ENCODE results near the gene CLEC16A. TPM values are rescaled to one million over a fixed set of nuclear protein-coding genes. Genes with fewer than 3 reads are reported as not detected.

The CLEC16A gene
- polyA plus RNA-seq, 3 donors: 3.4 to 12.0 (median 5.8) TPM

DNA sequence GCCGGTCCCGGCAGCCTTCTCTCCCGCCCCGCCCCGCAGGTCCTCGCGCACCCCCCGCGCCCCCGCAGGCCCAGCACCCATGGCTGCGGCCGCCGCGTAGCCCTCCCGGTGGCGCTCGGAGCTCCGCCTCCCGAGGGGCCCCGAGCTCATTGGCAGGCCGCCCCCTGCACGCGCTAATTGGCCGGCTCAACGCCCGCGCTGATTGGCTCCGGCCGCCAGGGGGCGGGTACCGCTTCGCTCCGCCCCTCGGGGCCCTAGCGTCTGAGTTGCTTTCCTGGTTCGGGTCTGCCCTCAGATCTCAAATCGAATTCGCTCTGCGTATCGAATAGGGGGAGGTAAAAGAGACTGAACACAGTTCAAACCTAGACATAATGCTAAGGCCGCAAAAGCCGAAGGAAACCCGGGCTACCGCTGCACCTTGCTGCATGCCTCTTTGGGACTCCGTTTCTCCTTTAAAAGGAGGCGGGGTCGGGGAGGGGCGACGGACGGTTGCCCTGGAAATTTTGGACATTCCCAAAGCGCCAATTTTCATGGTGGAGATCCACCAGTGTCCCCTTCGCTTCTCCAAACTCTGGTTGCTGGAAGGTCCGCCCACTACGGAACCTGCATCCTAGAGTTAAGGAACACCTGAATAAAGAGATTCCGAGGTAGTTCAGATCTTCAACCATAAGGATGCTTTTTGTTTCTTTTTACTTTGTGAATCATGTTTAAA, 1.9 kb upstream of the CLEC16A start, which contains the start of gene DEXI:
TSS of gene DEXI (minus strand) at position 117 of the 712 bp plus-strand sequence. CDS start 463 bp downstream, outside the sequence.
- peaks cover 53% of the 10 kb centered on the region for H3K79me2 ChIP-seq (ENCODE audit: insufficient read depth, low read length)

DNA sequence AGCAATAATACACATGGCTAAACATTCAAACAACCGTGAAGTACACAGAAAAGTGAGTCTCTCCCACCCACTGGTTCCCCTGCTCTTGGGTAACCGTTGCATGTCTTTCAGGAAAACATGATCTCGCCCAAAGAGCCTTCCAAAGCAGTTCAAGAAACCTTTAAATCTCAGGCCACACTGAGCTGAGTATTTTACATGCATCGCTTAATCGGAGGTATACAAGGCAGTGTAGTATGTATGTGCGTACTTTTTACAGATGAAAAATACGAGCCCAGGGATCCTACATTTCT, 1.4 kb upstream of the CLEC16A start:
- H3K9ac ChIP-seq (ENCODE audit: insufficient read depth, low read length, poor library complexity, severe bottlenecking): no peak overlapping the region
- H3K79me2 ChIP-seq (ENCODE audit: insufficient read depth, low read length): peaks cover 52% of the 10 kb centered on the region
- H2AFZ ChIP-seq (ENCODE audit: insufficient read depth, low read depth, low read length, poor library complexity, severe bottlenecking): no peak overlapping the region
- H3K27ac ChIP-seq (ENCODE audit: low read depth in 1 of 2, low read length in 2 of 2): no peak overlapping the region
- H3K4me1 Mint-ChIP-seq: peaks cover 68% of the 10 kb centered on the region
- peaks cover 3 to 7% (median 4%) of the 10 kb centered on the region in 3 donors for H3K27me3 Mint-ChIP-seq (ENCODE audit: low read depth in 3 of 3)
- TF ChIP-seq, protein P1, sequence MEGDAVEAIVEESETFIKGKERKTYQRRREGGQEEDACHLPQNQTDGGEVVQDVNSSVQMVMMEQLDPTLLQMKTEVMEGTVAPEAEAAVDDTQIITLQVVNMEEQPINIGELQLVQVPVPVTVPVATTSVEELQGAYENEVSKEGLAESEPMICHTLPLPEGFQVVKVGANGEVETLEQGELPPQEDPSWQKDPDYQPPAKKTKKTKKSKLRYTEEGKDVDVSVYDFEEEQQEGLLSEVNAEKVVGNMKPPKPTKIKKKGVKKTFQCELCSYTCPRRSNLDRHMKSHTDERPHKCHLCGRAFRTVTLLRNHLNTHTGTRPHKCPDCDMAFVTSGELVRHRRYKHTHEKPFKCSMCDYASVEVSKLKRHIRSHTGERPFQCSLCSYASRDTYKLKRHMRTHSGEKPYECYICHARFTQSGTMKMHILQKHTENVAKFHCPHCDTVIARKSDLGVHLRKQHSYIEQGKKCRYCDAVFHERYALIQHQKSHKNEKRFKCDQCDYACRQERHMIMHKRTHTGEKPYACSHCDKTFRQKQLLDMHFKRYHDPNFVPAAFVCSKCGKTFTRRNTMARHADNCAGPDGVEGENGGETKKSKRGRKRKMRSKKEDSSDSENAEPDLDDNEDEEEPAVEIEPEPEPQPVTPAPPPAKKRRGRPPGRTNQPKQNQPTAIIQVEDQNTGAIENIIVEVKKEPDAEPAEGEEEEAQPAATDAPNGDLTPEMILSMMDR (IDR thresholded peaks at IDR 0.05): no peak
- DNase-seq: no peak
- peaks cover 0 to 2% (median 0%) of the 10 kb centered on the region in 7 donors for H3K9me3 Mint-ChIP-seq
- peaks cover 3 to 10% of the 10 kb centered on the region in 2 donors for H3K36me3 Mint-ChIP-seq
- H3K4me3 ChIP-seq (replicated peaks in 1 of 3; ENCODE audit: low read depth in 2 of 3, low read length in 3 of 3): peak overlapping the region in 1 of 3 experiments; percentile 83
- peak overlapping the region; percentile 83 for H3K4me2 ChIP-seq (replicated peaks; ENCODE audit: extremely low read depth, low read length, poor library complexity, severe bottlenecking)
- H3K27ac Mint-ChIP-seq: no peak overlapping the region
- peaks cover 73% of the 10 kb centered on the region for H4K20me1 ChIP-seq (ENCODE audit: insufficient read depth, low read length)
- peak overlapping the region in 1 of 2 donors; percentile 72 for H3K4me3 Mint-ChIP-seq
- intact Hi-C loops (cut with micrococcal nuclease): loop anchor here (10.0 kb wide), 2 partner anchors 198 to 972 kb away; partner anchors contain the start of genes GSPT1 (in 1 of the 2) and NUBP1 (in 1 of the 2)
- peaks cover 60 to 72% of the 10 kb centered on the region in 2 donors for H3K4me1 ChIP-seq (ENCODE audit: control insufficient read depth in 1 of 2, insufficient read depth in 2 of 2, low read length in 2 of 2)
- H3K27me3 ChIP-seq (ENCODE audit: control insufficient read depth in 2 of 2, insufficient read depth in 2 of 2, low read length in 2 of 2): no peaks in the 10 kb centered on the region
- 85% methylated on average over 3 of the region's 7 CpGs for WGBS (ENCODE audit: insufficient coverage)
- H3K9me3 ChIP-seq (replicated peaks in 1 of 2; ENCODE audit: control insufficient read depth in 1 of 2, insufficient read depth in 1 of 2, low read length in 2 of 2): no peaks in the 10 kb centered on the region
- H3K36me3 ChIP-seq (replicated peaks in 1 of 2; ENCODE audit: control insufficient read depth in 1 of 2, insufficient read depth in 2 of 2, low read length in 2 of 2): no peaks in the 10 kb centered on the region

More for the DNA sequence above, 1.9 kb upstream of the CLEC16A start, which contains the start of gene DEXI:
- Histone ChIP-seq H3K4me2 (replicated peaks; ENCODE audit: extremely low read depth, low read length, poor library complexity, severe bottlenecking) (peak within 1 kb of the TSS; percentile 83), H3K4me1 (ENCODE audit: control insufficient read depth in 1 of 2, insufficient read depth in 2 of 2, low read length in 2 of 2) (peaks cover 65 to 77% of the 10 kb centered on the region in 2 donors), H3K9me3 (replicated peaks in 1 of 2; ENCODE audit: control insufficient read depth in 1 of 2, insufficient read depth in 1 of 2, low read length in 2 of 2) (no peaks in the 10 kb centered on the region), H2AFZ (ENCODE audit: insufficient read depth, low read depth, low read length, poor library complexity, severe bottlenecking) (peak within 1 kb of the TSS; percentile 70), H3K36me3 (replicated peaks in 1 of 2; ENCODE audit: control insufficient read depth in 1 of 2, insufficient read depth in 2 of 2, low read length in 2 of 2) (no peaks in the 10 kb centered on the region), H3K9ac (ENCODE audit: insufficient read depth, low read length, poor library complexity, severe bottlenecking) (peak within 1 kb of the TSS; percentile 54), H3K4me3 (replicated peaks in 1 of 3; ENCODE audit: low read depth in 2 of 3, low read length in 3 of 3) (peak within 1 kb of the TSS; percentile 44 to 83 (median 50)), H3K27ac (ENCODE audit: low read depth in 1 of 2, low read length in 2 of 2) (no peak within 1 kb of the TSS), H3K27me3 (ENCODE audit: control insufficient read depth in 2 of 2, insufficient read depth in 2 of 2, low read length in 2 of 2) (no peaks in the 10 kb centered on the region), H4K20me1 (ENCODE audit: insufficient read depth, low read length) (peaks cover 77% of the 10 kb centered on the region)
- peak within 1 kb of the TSS; percentile 83 to 91 for H3K4me3 Mint-ChIP-seq
- DNase-seq: peak; percentile 78 to 88 (median 79)
- peaks cover 0 to 2% (median 0%) of the 10 kb centered on the region in 7 donors for H3K9me3 Mint-ChIP-seq
- peaks cover 73% of the 10 kb centered on the region for H3K4me1 Mint-ChIP-seq
- H3K27me3 Mint-ChIP-seq (ENCODE audit: low read depth in 3 of 3): peaks cover 3 to 7% (median 4%) of the 10 kb centered on the region in 3 donors
- 3% methylated on average over 38 of the region's 55 CpGs for WGBS (ENCODE audit: insufficient coverage)
- peaks cover 3 to 9% of the 10 kb centered on the region in 2 donors for H3K36me3 Mint-ChIP-seq
- TF ChIP-seq, protein P1 (IDR thresholded peaks at IDR 0.05): peak; percentile 25
- intact Hi-C loops (cut with micrococcal nuclease): loop anchor here (10.0 kb wide), 2 partner anchors 198 to 972 kb away; partner anchors contain the start of genes GSPT1 (in 1 of the 2) and NUBP1 (in 1 of the 2)
- H3K27ac Mint-ChIP-seq: peak within 1 kb of the TSS in 5 of 7 donors; percentile 42 to 87 (median 51)

All from CD14-positive monocyte (primary cell).